Loucy (cell line): ENCODE data around the gene ARHGAP40.

Experiments used
- H2AFZ ChIP-seq: fragments of 200-600 bp; sonication (generic); 2 replicates; pipeline ENCODE4 v1.6.0; 2016; ENCODE audit warnings: antibody characterized with exemption, mild to moderate bottlenecking, low read length, moderate library complexity
- H3F3A ChIP-seq: fragments of 200-600 bp; 2 replicates; pipeline ENCODE4 v1.6.0; 2016; ENCODE audit warnings: antibody characterized with exemption, low read depth, mild to moderate bottlenecking
- H3K27me3 ChIP-seq: fragments of 200-600 bp; sonication (generic); 2 replicates; pipeline ENCODE4 v1.6.1; 2014; ENCODE audit warnings: low read length, mild to moderate bottlenecking; ENCODE audit not compliant: insufficient read depth, poor library complexity, severe bottlenecking
- H3K36me3 ChIP-seq: fragments of 200-600 bp; sonication (generic); 2 replicates; pipeline ENCODE4 v1.6.1; 2016; ENCODE audit warnings: low read length; ENCODE audit not compliant: insufficient read depth
- H3K4me1 ChIP-seq: fragments of 200-600 bp; sonication (generic); 2 replicates; pipeline ENCODE4 v1.5.1; 2014; ENCODE audit warnings: low read length, mild to moderate bottlenecking; ENCODE audit not compliant: insufficient read depth, poor library complexity, severe bottlenecking
- H3K4me2 ChIP-seq: fragments of 200-600 bp; sonication (generic); 2 replicates; pipeline ENCODE4 v1.6.0; 2014; ENCODE audit warnings: antibody characterized with exemption, low read length, low read depth, mild to moderate bottlenecking; ENCODE audit not compliant: poor library complexity, severe bottlenecking
- H3K4me3 ChIP-seq: fragments of 200-600 bp; sonication (generic); 2 replicates; pipeline ENCODE4 v1.5.1; 2014; ENCODE audit warnings: low read length, mild to moderate bottlenecking, mixed read lengths; ENCODE audit not compliant: poor library complexity, severe bottlenecking
- H3K79me2 ChIP-seq: fragments of 200-600 bp; sonication (generic); 2 replicates; pipeline ENCODE4 v1.6.1; 2014; ENCODE audit warnings: low read length; ENCODE audit not compliant: insufficient read depth
- H3K9ac ChIP-seq: fragments of 200-600 bp; sonication (generic); 2 replicates; pipeline ENCODE4 v1.6.0; 2014; ENCODE audit warnings: mild to moderate bottlenecking, low read depth, low read length, moderate library complexity; ENCODE audit not compliant: poor library complexity, severe bottlenecking
- H3K9me2 ChIP-seq: fragments of 200-600 bp; sonication (generic); replicated peaks from 2 replicates; pipeline ENCODE4 v1.6.1; 2016; ENCODE audit warnings: low read depth, low read length, mixed read lengths
- H3K9me3 ChIP-seq: fragments of 200-600 bp; sonication (generic); 2 replicates; pipeline ENCODE4 v1.6.1; 2014; ENCODE audit warnings: mild to moderate bottlenecking, antibody characterized with exemption, low read length, low read depth; ENCODE audit not compliant: insufficient read depth
- H4K20me1 ChIP-seq: fragments of 200-600 bp; sonication (generic); 2 replicates; pipeline ENCODE4 v1.6.0; 2014; ENCODE audit warnings: antibody characterized with exemption, low read length, mild to moderate bottlenecking; ENCODE audit not compliant: insufficient read depth, poor library complexity, severe bottlenecking
- EZH2phosphoT487 ChIP-seq: fragments of 200-600 bp; IDR thresholded peaks from 2 replicates; pipeline ENCODE4 v1.6.1; 2018; ENCODE audit warnings: antibody characterized with exemption, mild to moderate bottlenecking, moderate library complexity, borderline replicate concordance
- TF ChIP-seq, protein P1 (sequence below): fragments of 200-600 bp; sonication (generic); conservative IDR thresholded peaks from 2 replicates; pipeline ENCODE4 v1.5.1; 2014; ENCODE audit warnings: mild to moderate bottlenecking, antibody characterized with exemption, low read length

Gene ARHGAP40

DNA sequence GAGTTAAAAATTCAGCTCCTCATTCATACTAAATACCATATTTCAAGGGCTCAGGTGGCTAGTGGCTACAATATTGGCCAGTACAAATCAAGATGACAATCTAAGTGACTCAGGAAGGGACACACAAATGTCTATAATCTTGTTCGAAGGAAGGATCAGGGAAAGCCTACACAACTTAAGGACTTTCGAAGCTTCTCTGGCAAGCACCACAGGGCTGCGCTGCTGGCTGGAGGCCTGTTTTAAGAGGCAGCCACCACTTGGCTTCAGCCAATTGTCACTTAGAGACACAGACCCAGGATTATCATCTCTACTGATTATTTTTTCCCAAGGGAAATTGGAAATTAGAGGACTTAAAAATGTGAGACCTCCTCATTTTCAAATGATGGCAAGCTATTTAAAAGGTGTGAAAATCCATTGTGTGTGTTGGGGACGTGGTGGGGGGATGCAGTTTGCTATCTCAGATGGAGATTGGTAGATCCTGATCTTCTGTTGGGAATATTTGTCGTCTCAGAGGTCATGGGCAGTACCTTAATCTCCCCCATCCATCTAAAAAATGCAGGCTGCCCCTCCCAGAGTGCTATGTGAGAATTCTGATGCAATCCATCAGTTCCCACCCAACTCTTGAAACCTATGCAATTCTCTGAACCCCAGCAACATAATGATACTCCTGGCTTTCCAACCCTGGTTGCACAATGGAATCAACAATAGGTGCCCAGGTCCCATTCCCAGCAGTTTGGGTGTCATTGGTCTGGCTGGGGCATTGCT, 11.3 kb downstream of the ARHGAP40 start:
- Histone ChIP-seq H2AFZ (no peak overlapping the region), H3K9me2 (no peaks in the 10 kb centered on the region), H3K4me1 (no peaks in the 10 kb centered on the region), H3K9me3 (no peaks in the 10 kb centered on the region), H3K4me2 (no peak overlapping the region), H3F3A (no peaks in the 10 kb centered on the region), H4K20me1 (no peaks in the 10 kb centered on the region), H3K4me3 (no peak overlapping the region), H3K36me3 (no peaks in the 10 kb centered on the region), H3K27me3 (no peaks in the 10 kb centered on the region), H3K79me2 (no peaks in the 10 kb centered on the region), H3K9ac (no peak overlapping the region)
- TF ChIP-seq, protein P1, sequence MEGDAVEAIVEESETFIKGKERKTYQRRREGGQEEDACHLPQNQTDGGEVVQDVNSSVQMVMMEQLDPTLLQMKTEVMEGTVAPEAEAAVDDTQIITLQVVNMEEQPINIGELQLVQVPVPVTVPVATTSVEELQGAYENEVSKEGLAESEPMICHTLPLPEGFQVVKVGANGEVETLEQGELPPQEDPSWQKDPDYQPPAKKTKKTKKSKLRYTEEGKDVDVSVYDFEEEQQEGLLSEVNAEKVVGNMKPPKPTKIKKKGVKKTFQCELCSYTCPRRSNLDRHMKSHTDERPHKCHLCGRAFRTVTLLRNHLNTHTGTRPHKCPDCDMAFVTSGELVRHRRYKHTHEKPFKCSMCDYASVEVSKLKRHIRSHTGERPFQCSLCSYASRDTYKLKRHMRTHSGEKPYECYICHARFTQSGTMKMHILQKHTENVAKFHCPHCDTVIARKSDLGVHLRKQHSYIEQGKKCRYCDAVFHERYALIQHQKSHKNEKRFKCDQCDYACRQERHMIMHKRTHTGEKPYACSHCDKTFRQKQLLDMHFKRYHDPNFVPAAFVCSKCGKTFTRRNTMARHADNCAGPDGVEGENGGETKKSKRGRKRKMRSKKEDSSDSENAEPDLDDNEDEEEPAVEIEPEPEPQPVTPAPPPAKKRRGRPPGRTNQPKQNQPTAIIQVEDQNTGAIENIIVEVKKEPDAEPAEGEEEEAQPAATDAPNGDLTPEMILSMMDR: no peak
- TF ChIP-seq EZH2phosphoT487: no peak

DNA sequence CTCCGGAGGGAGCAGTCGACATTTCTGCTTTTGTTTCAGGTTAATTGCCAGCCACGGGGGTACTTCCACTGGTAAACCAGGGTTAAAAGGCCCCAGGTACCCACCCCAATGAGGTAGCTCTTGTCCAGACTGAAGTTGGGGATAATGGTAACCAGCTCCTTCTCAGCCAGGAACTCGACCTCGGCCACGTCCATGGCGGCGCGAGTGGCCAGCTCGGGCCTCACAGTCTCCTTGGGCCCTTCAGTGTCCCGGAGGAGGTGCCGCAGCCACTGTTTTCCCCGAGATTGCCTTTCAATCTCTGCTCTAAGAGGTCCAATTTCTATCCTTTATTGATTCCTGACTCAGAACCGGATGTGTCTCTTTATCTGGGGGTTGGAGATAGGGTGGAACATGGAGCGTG, 13.7 kb downstream of the ARHGAP40 start:
- H3K9me3 ChIP-seq: no peaks in the 10 kb centered on the region
- H3K79me2 ChIP-seq: no peaks in the 10 kb centered on the region
- H3K4me1 ChIP-seq: no peaks in the 10 kb centered on the region
- H4K20me1 ChIP-seq: no peaks in the 10 kb centered on the region
- H3K27me3 ChIP-seq: no peaks in the 10 kb centered on the region
- H3F3A ChIP-seq: no peaks in the 10 kb centered on the region
- H3K4me3 ChIP-seq: no peak overlapping the region
- H2AFZ ChIP-seq: no peak overlapping the region
- no peak overlapping the region for H3K4me2 ChIP-seq
- no peaks in the 10 kb centered on the region for H3K9me2 ChIP-seq
- no peaks in the 10 kb centered on the region for H3K36me3 ChIP-seq
- TF ChIP-seq EZH2phosphoT487: no peak
- TF ChIP-seq, protein P1: no peak
- no peak overlapping the region for H3K9ac ChIP-seq

DNA sequence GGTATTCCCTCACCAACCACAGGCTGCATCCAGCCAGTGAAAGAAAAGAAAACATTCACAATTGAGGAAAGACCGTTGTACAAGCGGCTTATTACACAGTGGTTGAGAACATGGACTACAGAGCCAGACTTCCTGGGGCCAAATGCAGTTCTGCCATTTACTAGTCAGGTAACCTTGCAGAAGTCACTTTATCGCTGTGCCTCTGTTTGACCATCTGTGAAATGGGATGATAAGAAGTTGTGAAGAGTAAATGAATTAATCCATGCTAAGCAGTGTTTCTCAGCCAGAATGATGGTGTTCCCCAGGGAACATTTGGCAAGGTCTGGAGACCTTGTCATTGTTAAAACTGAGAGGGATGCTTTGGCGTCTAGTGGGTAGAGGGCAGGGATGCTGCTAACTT, 14.8 kb downstream of the ARHGAP40 start:
- H3K9me2 ChIP-seq: no peaks in the 10 kb centered on the region
- TF ChIP-seq, protein P1: no peak
- TF ChIP-seq EZH2phosphoT487: no peak

More for the DNA sequence above, 14.8 kb downstream of the ARHGAP40 start:
- Histone ChIP-seq H3K27me3 (no peaks in the 10 kb centered on the region), H3K4me2 (no peak overlapping the region), H3K36me3 (no peaks in the 10 kb centered on the region), H3K9me3 (no peaks in the 10 kb centered on the region), H2AFZ (no peak overlapping the region), H4K20me1 (no peaks in the 10 kb centered on the region), H3K4me1 (no peaks in the 10 kb centered on the region), H3F3A (no peaks in the 10 kb centered on the region), H3K4me3 (no peak overlapping the region), H3K9ac (no peak overlapping the region), H3K79me2 (no peaks in the 10 kb centered on the region)
